GM23248 (cell line): ENCODE results near the gene CWC25. TPM values are rescaled to one million over a fixed set of nuclear protein-coding genes. Genes with fewer than 3 reads are reported as not detected.
A peak's percentile ranks its signal among the peaks of the same experiment; 100 is the strongest.

ENCODE experiments used
- DNase-seq: peaks from one replicate; pipeline ENCODE4 v3.0.0-alpha.2; 2015
- H2AFZ ChIP-seq: fragments of 200-600 bp; sonication (generic); 2 replicates; pipeline ENCODE4 v1.6.1; 2016; ENCODE audit warnings: antibody characterized with exemption
- H3F3A ChIP-seq: fragments of 200-600 bp; sonication (generic); 2 replicates; pipeline ENCODE4 v1.6.1; 2016; ENCODE audit warnings: mild to moderate bottlenecking, antibody characterized with exemption, mixed run types; ENCODE audit not compliant: insufficient read depth
- H3K27ac ChIP-seq: fragments of 200-600 bp; sonication (generic); 2 replicates; pipeline ENCODE4 v1.5.1; 2016; ENCODE audit warnings: mild to moderate bottlenecking
- H3K27me3 ChIP-seq: fragments of 200-600 bp; sonication (generic); replicated peaks from 2 replicates; pipeline ENCODE4 v1.6.1; 2016; ENCODE audit warnings: mild to moderate bottlenecking; ENCODE audit not compliant: insufficient read depth
- H3K36me3 ChIP-seq: fragments of 200-600 bp; sonication (generic); 2 replicates; pipeline ENCODE4 v1.6.1; 2016; ENCODE audit warnings: low read depth, mild to moderate bottlenecking
- H3K4me1 ChIP-seq: fragments of 200-600 bp; sonication (generic); 2 replicates; pipeline ENCODE4 v1.6.1; 2016; ENCODE audit warnings: mild to moderate bottlenecking; ENCODE audit not compliant: insufficient read depth
- H3K4me2 ChIP-seq: fragments of 200-600 bp; sonication (generic); one replicate; pipeline ENCODE4 v1.6.1; 2016; ENCODE audit warnings: mild to moderate bottlenecking; ENCODE audit not compliant: unreplicated experiment
- H3K4me3 ChIP-seq: fragments of 200-600 bp; sonication (generic); 2 replicates; pipeline ENCODE4 v1.5.1; 2016; ENCODE audit warnings: mild to moderate bottlenecking
- H3K79me2 ChIP-seq: fragments of 200-600 bp; sonication (generic); 2 replicates; pipeline ENCODE4 v1.6.1; 2016; ENCODE audit warnings: mild to moderate bottlenecking; ENCODE audit not compliant: insufficient read depth
- H3K9ac ChIP-seq: fragments of 200-600 bp; sonication (generic); 2 replicates; pipeline ENCODE4 v1.6.1; 2016; ENCODE audit warnings: mild to moderate bottlenecking
- H3K9me2 ChIP-seq: fragments of 200-600 bp; sonication (generic); 2 replicates; pipeline ENCODE4 v1.6.1; 2016; ENCODE audit warnings: mixed run types, mild to moderate bottlenecking, moderate library complexity; ENCODE audit not compliant: insufficient read depth
- H3K9me3 ChIP-seq: fragments of 200-600 bp; sonication (generic); one replicate; pipeline ENCODE4 v1.6.1; 2017; ENCODE audit warnings: low read depth
- H4K20me1 ChIP-seq: fragments of 200-600 bp; sonication (generic); 2 replicates; pipeline ENCODE4 v1.6.0; 2016; ENCODE audit not compliant: insufficient read depth
- EZH2 ChIP-seq: fragments of 200-600 bp; sonication (generic); IDR thresholded peaks from 2 replicates; pipeline ENCODE4 v1.6.1; 2018; ENCODE audit warnings: antibody characterized with exemption, mild to moderate bottlenecking; ENCODE audit not compliant: insufficient read depth, poor library complexity, severe bottlenecking
- EZH2phosphoT487 ChIP-seq: fragments of 200-600 bp; sonication (generic); IDR thresholded peaks from 2 replicates; pipeline ENCODE4 v1.6.1; 2018; ENCODE audit warnings: antibody characterized with exemption, moderate library complexity, mild to moderate bottlenecking, low read depth; ENCODE audit not compliant: insufficient read depth
- WGBS, 2 experiments: methylation state at CpG; one replicate each; pipeline ENCODE4 v1.1.6; 2015 to 2017; ENCODE audit warnings: low lambda C conversion rate in 2 of 2, low coverage in 1 of 2; ENCODE audit errors: missing lambda C conversion rate in 2 of 2; 5-methylcytosine and 5-hydroxymethylcytosine counted together
- in situ Hi-C: fragments of 300-500 bp; cut with MboI; formaldehyde crosslinking; loops from 2 replicates; pipeline ENCODE4 v1.15.0; 2020
- polyA plus RNA-seq: library from polyadenylated mRNA; unstranded; fragments of >200 nt; fragmentation: Nextera tagmentation; extraction: Ambion mirVana; gene quantifications from 2 replicates; pipeline ENCODE4 v1.2.1, GENCODE V29; 2016
- total RNA-seq: library from RNA; depleted of rRNA; stranded (reverse); fragments of >200 nt; shearing (Covaris generic); gene quantifications from 2 replicates; pipeline ENCODE4 v1.2.3, GENCODE V29; 2014

The CWC25 gene
- total and polyA plus RNA-seq, 2 experiments from 2014 or later: 9.7 to 14.2 TPM

DNA sequence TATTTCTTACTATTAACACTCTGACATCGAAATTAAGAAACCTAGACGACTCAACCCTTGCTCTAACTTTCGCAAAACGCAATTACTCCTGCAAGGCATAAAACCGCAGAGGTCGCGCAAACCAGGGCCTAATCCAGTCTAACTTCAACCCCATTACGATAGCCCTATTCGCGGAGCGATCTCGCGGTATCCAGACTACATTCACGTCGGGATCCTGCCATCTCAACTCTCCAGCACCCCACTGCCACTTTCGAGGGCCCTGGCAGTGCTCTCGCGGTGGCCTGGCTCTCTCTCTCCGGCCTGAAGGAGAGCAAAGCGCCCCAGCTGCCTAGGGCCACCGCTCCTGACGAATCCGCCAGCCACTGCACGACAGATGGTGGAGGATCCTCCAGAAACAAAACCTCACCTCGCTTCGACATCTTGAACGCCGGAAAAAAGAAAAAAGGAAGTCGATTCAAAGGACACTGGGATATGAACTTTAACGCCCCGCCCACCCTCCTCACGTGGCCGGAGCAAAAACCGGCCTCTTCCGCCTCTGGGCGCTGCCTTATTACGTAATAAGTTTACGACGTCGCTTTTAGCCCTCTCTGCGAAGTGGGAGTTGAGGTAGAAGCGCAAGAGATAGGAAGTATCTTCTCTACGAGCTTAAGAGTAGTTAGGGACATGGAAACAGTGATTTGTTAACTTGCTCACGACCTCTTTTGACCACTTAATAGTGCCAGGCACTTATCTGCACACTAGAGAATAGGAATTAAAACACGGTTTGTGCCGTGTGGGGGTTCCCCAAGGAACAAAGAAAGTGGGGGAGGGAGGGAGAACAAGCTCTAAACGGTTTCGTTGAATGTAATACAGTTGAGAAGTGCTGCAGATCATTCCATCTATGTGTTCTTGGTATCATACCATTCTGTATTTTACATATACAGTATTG lies 28.4 kb upstream of the CWC25 start, which contains the start of gene RPL23:
Gene RPL23 (minus strand): TSS at position 430 of the 928 bp plus-strand sequence. CDS start 11 bp downstream, at position 419.
- in situ Hi-C loops: no loop called here
- Histone ChIP-seq H3K4me1 (peaks cover 22% of the 10 kb centered on the region), H3K4me2 (peak within 1 kb of the TSS; percentile 91), H3K27me3 (no peaks in the 10 kb centered on the region), H4K20me1 (peaks cover 19% of the 10 kb centered on the region), H3K9ac (peak within 1 kb of the TSS; percentile 95), H3K36me3 (peaks cover 45% of the 10 kb centered on the region), H3K79me2 (peaks cover 50% of the 10 kb centered on the region), H3F3A (peaks cover 69% of the 10 kb centered on the region), H3K9me2 (no peaks in the 10 kb centered on the region), H3K27ac (peak within 1 kb of the TSS; percentile 84), H3K4me3 (peak within 1 kb of the TSS; percentile 98), H2AFZ (peak within 1 kb of the TSS; percentile 74), H3K9me3 (no peaks in the 10 kb centered on the region)
- peak; percentile 99 for DNase-seq
- 1 to 2% methylated on average over 46 to 48 of the region's 48 CpGs for WGBS, 2 experiments
- TF ChIP-seq EZH2: no peak
- TF ChIP-seq EZH2phosphoT487: no peak

- H3K4me3 ChIP-seq: peak overlapping the region; percentile 98
- in situ Hi-C loops: no loop called here
- 1% methylated on average over 19 of the region's 19 CpGs for WGBS, 2 experiments
- H3K9me3 ChIP-seq: no peaks in the 10 kb centered on the region
- DNase-seq: peak; percentile 54
- no peaks in the 10 kb centered on the region for H3K27me3 ChIP-seq
- H3K4me2 ChIP-seq: peak overlapping the region; percentile 91
- peak overlapping the region; percentile 84 for H3K27ac ChIP-seq
- H3K9me2 ChIP-seq: no peaks in the 10 kb centered on the region
- peak overlapping the region; percentile 95 for H3K9ac ChIP-seq
- H3K36me3 ChIP-seq: peaks cover 52% of the 10 kb centered on the region
- peak overlapping the region; percentile 71 for H2AFZ ChIP-seq
- peaks cover 22% of the 10 kb centered on the region for H3K4me1 ChIP-seq
- peaks cover 52% of the 10 kb centered on the region for H3K79me2 ChIP-seq
- H4K20me1 ChIP-seq: peaks cover 19% of the 10 kb centered on the region
- H3F3A ChIP-seq: peaks cover 76% of the 10 kb centered on the region
- TF ChIP-seq EZH2phosphoT487: no peak
Observed at GRCh38 chr17:38852771-38853291, 27.7 kb upstream of the CWC25 start.

DNA sequence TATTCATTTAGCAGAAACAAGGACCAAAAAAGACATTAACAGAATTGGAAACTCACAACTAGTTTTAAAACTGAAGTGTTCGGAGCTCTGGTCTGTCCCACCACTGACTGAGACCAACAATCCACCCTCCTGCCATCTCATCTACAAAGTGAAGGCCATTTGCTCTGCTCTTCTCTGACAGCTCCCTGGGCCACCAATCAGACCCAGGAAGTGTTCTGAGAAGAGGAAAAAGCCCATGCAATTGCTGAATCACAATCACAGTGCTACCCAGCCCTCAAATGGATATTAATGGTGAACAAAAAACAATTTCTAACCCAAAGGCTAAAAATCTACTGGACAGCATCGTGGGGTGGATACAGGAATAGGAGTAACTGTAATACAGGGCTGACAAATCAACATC lies 26.3 kb upstream of the CWC25 start:
- Histone ChIP-seq H3K27ac (peak overlapping the region; percentile 1; the same call in 1 of the 2 replicates), H3F3A (peaks cover 87% of the 10 kb centered on the region), H3K36me3 (peaks cover 63% of the 10 kb centered on the region), H2AFZ (no peak overlapping the region), H3K9ac (peak overlapping the region; percentile 95), H3K9me3 (no peaks in the 10 kb centered on the region), H3K4me1 (peaks cover 22% of the 10 kb centered on the region), H3K4me3 (peak overlapping the region; percentile 98), H3K79me2 (peaks cover 52% of the 10 kb centered on the region), H3K9me2 (no peaks in the 10 kb centered on the region), H4K20me1 (peaks cover 19% of the 10 kb centered on the region), H3K27me3 (no peaks in the 10 kb centered on the region), H3K4me2 (peak overlapping the region; percentile 91)
- WGBS, 2 experiments: 47 to 52% methylated on average over 2 of the region's 2 CpGs
- DNase-seq: peak; percentile 36
- TF ChIP-seq EZH2phosphoT487 (no peak), EZH2 (no peak)
- in situ Hi-C loops: no loop called here

DNA sequence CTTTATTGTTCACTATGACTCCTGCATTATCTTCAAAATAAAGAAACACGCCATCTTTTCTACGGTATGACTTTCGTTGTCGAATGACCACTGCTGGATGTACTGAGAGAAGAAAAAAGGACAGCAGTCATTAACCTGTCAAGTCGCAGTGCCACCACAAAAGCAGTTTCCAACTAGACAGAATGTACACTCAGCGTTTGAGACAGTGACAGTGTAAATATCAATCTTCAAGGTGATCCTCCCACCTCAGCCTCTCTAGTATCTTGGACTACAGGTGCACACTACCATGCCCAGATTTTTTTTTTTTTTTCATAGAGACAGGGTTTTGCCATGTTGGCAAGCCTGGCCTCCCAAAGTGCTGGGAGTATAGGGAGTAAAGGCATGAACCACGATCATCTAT lies 25.3 kb upstream of the CWC25 start:
- H3K9ac ChIP-seq: peak overlapping the region; percentile 95; the same call in 1 of the 2 replicates
- no peak for DNase-seq
- WGBS, 2 experiments: 87 to 90% methylated on average over 7 of the region's 7 CpGs
- peak overlapping the region; percentile 98 for H3K4me3 ChIP-seq
- H4K20me1 ChIP-seq: peaks cover 19% of the 10 kb centered on the region
- TF ChIP-seq EZH2 (no peak), EZH2phosphoT487 (no peak)
- no peak overlapping the region for H3K27ac ChIP-seq
- in situ Hi-C loops: no loop called here
- H3K79me2 ChIP-seq: peaks cover 52% of the 10 kb centered on the region
- peaks cover 22% of the 10 kb centered on the region for H3K4me1 ChIP-seq
- peaks cover 90% of the 10 kb centered on the region for H3F3A ChIP-seq
- H2AFZ ChIP-seq: no peak overlapping the region
- H3K9me2 ChIP-seq: no peaks in the 10 kb centered on the region
- no peaks in the 10 kb centered on the region for H3K9me3 ChIP-seq
- H3K27me3 ChIP-seq: no peaks in the 10 kb centered on the region
- peaks cover 66% of the 10 kb centered on the region for H3K36me3 ChIP-seq
- H3K4me2 ChIP-seq: no peak overlapping the region
